ENCODE measurements around the gene HYKK.

- TF ChIP-seq CTCF (IDR thresholded peaks at IDR 0.05 in 4 of 5, conservative IDR thresholded peaks at IDR 0.05 in 1 of 5) (peak in 3 of 5 experiments; percentile 15 to 41 (median 26)), POLR2A (IDR thresholded peaks at IDR 0.05) (peak in 1 of 2 donors; percentile 23)
These were observed at the start of gene HYKK for GRCh38 chr15:78506971-78507830.

Measured in gastrocnemius medialis (tissue), 4 donors.